Peyer's patch (tissue), 4 donors: ENCODE results near the gene GPR160.

ENCODE experiments used
- CTCF ChIP-seq, 6 experiments: fragments of 450-650 bp in 4 of 6; fragments of 200-600 bp in 2 of 6; sonication (generic) in 1 of 6; IDR thresholded peaks; one replicate each; pipeline ENCODE4 v1.5.1; 2017 to 2019; ENCODE audit warnings: antibody characterized with exemption in 6 of 6, mild to moderate bottlenecking in 3 of 6, moderate library complexity in 1 of 6
- POLR2A ChIP-seq, 2 donors: fragments of 450-650 bp; IDR thresholded peaks; one replicate each; pipeline ENCODE4 v1.5.1; 2017; ENCODE audit warnings: antibody characterized with exemption in 2 of 2, mild to moderate bottlenecking in 2 of 2, moderate library complexity in 2 of 2

GRCh38 chr3:170044795-170045244, 7.0 kb downstream of the GPR160 start:
- no peak for TF ChIP-seq CTCF (IDR thresholded peaks at IDR 0.05)
- TF ChIP-seq POLR2A (IDR thresholded peaks at IDR 0.05): no peak
